ENCODE data around the gene AFF1.
"Not testable (repeated sequence)": the region's sequence is repeated elsewhere in the genome, so short reads cannot be mapped to it uniquely, and the experiment has no call there.

The AFF1 gene

GRCh38 chr4:86978709-86979108 lies 43.9 kb downstream of the AFF1 start:
- no peak for DNase-seq

GRCh38 chr4:86980230-86980629 lies 45.4 kb downstream of the AFF1 start:
- DNase-seq: no peak

GRCh38 chr4:86981789-86982188 lies 47.0 kb downstream of the AFF1 start:
- DNase-seq: peak in 1 of 2 donors; percentile 29

GRCh38 chr4:86985852-86986251 lies 51.0 kb downstream of the AFF1 start:
- not testable (repeated sequence) for DNase-seq

- DNase-seq: not testable (repeated sequence)
Measured at GRCh38 chr4:86989658-86990057, 54.8 kb downstream of the AFF1 start.

GRCh38 chr4:86990510-86990909 lies 55.7 kb downstream of the AFF1 start:
- no peak for DNase-seq

GRCh38 chr4:86991994-86992393 lies 57.2 kb downstream of the AFF1 start:
- DNase-seq: no peak

- DNase-seq: no peak
Measured at GRCh38 chr4:86993909-86994681, 59.3 kb downstream of the AFF1 start.

- no peak for DNase-seq
Measured at GRCh38 chr4:86994686-86995085, 59.9 kb downstream of the AFF1 start.

- DNase-seq: not testable (repeated sequence)
Measured at GRCh38 chr4:86996510-86996909, 61.7 kb downstream of the AFF1 start.

- no peak for DNase-seq
Measured at GRCh38 chr4:86999136-86999643, 64.4 kb downstream of the AFF1 start.

GRCh38 chr4:87002682-87003043 lies 67.9 kb downstream of the AFF1 start:
- no peak for DNase-seq

- DNase-seq: no peak
Measured at GRCh38 chr4:87003266-87003665, 68.5 kb downstream of the AFF1 start.

GRCh38 chr4:87005369-87005689 lies 70.5 kb downstream of the AFF1 start:
- DNase-seq: no peak

GRCh38 chr4:87005690-87006425 lies 71.0 kb downstream of the AFF1 start:
- DNase-seq: peak; percentile 7 to 34

GRCh38 chr4:87006426-87006675 lies 71.5 kb downstream of the AFF1 start:
- no peak for DNase-seq

- peak; percentile 92 to 93 for DNase-seq
Measured at GRCh38 chr4:87006676-87007527, 72.1 kb downstream of the AFF1 start.

GRCh38 chr4:87007528-87008446 lies 73.0 kb downstream of the AFF1 start:
- DNase-seq: peak; percentile 24 to 36

GRCh38 chr4:87009095-87009648 lies 74.4 kb downstream of the AFF1 start:
- peak; percentile 10 to 23 for DNase-seq

- DNase-seq: no peak
Measured at GRCh38 chr4:87010192-87010591, 75.4 kb downstream of the AFF1 start.

GRCh38 chr4:87011340-87012034 lies 76.7 kb downstream of the AFF1 start:
- no peak for DNase-seq

Measured in CD4-positive, alpha-beta T cell treated with Interleukin-1 beta for 1 hour (primary cell).